H4 (cell line): ENCODE results near the gene BCL11B. TPM values are rescaled to one million over a fixed set of nuclear protein-coding genes. Genes with fewer than 3 reads are reported as not detected.
A peak's percentile ranks its signal among the peaks of the same experiment; 100 is the strongest.

Source experiments
- DNase-seq: peaks from one replicate; pipeline ENCODE4 v3.0.0-alpha.2; 2015; ENCODE audit warnings: low spot score
- total RNA-seq: library from RNA; depleted of rRNA; stranded (reverse); fragments of >200 nt; shearing (Covaris generic); gene quantifications from 2 replicates; pipeline ENCODE4 v1.2.3, GENCODE V29; 2014

Gene BCL11B
- total RNA-seq, 1 experiment from 2014 or later = 1.4 TPM

DNA sequence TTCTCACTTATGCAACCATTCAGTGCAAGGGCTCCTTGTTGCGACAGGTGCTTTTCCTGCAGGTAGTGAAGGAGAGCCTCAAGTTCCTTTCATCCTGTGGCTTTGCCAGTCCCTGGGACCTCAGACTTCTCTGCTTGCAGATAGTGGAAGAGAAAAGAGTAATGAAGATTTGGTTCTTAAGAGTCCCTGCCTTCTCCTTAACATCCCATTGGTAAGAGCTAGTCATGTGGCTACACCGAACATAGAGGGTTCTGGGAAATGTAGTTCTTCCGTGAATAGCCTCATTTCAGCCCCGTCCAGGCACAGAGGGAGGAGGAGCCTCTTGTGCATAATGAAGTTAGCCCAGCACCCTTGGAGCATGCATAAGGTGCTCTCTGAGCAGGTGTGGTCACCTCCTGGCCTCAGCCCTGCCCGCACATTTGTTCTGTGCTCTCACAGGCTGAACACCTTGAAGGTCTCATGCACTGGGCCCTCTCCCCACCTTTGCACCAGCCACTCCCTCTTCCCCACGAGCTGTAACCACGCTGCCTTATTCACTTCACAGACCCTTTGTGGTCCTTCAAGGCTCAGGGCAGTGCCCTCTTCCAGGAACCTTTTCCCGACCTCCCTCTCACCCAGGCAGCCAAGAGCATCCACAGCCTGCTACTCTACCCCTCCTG lies 134.0 kb downstream of the BCL11B start:
- DNase-seq = no peak

DNA sequence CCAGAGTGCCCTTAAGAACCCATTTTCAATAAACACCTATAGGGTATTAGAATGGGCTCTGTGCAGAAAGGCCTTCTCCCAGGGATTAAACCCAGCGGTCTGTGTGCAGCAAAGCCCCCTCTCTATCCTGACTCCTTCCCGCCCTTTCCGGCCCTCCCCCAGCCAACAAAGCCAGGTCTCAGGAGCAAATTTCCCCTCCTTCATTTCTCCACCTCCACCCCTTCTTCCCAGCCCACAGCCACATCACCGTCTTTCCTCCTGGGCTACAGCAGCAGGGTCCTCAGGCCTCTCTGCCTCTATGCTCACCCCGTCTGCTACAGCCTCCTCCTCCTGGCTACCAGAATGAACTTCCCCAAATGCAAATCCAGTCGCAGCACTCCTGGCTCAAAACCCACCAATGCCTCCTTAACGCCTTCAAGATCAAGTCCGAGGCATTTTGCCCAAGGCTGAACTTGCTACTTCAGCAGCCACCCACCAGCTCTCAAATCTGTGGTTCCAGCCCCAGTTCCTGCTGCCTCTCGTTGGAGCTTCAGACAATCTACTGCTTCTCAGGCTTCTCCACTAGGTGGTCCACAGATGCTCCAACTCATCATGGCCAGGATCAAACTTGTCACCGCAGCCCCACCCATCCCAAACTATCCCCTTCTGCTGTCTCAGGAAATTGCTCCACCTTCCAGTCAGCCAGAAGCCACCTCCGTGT lies 134.8 kb downstream of the BCL11B start:
- DNase-seq = no peak

DNA sequence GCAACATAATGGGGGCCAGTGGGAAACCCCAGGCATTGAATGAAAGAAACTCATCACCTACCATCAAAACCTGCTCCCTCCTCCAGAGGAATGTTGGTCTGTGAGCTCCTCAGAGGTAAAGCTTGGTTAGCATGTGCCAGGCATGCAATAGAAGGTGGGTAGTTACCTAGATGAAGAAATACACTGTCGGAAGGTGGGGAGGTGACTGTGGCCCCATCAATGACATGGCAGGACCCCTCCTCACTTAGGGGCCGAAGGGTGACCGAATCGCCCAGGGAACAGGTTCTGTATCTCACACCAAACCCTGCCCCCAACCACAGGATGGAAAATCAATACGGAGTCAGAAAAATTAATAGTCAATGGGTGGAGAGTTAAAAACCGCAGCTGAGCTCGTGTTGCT lies 135.6 kb downstream of the BCL11B start:
- DNase-seq = no peak

DNA sequence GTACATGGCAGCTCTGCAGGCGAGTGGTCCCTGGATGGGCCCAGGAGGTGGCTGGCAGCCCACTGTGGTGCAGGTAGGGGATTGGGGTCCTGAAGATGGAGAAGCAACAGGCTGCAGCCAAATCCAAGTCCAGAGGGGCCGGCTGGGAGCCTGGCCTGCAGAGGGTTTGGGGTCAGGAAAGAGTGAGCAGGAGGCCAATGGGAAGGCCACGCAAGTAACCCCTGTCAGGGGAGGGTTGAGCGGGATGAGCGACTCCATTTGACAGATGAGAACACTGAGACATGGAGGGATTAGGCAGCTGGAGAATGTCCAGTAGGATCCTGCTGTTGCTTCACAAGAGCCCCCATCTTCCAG lies 136.0 kb downstream of the BCL11B start:
- DNase-seq = no peak

DNA sequence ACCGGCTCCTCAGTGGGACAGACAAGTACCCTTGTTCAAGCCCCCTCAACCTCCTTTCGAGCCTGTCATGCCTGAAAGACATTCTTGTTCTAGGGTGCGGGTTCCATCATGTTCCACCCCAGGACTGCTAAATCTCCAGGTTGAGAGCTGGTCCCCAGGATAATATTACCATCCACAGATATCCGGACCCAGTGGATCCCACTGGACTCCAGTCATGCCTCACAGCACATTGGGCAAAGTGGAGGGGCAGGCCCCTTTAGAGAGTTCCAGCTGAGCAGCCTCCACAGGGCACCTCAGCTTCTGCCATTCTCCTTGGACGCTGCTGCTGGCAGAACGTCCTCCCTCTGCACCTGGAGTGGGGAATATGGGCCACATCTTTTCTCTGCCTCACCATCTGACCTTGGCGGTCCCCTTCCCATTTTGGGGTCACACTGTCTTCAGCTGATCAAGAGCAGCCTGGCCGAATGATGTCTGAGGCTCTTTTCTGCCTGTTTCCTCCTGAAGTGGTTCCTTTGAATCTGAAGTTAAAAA lies 137.4 kb downstream of the BCL11B start:
- DNase-seq = no peak

DNA sequence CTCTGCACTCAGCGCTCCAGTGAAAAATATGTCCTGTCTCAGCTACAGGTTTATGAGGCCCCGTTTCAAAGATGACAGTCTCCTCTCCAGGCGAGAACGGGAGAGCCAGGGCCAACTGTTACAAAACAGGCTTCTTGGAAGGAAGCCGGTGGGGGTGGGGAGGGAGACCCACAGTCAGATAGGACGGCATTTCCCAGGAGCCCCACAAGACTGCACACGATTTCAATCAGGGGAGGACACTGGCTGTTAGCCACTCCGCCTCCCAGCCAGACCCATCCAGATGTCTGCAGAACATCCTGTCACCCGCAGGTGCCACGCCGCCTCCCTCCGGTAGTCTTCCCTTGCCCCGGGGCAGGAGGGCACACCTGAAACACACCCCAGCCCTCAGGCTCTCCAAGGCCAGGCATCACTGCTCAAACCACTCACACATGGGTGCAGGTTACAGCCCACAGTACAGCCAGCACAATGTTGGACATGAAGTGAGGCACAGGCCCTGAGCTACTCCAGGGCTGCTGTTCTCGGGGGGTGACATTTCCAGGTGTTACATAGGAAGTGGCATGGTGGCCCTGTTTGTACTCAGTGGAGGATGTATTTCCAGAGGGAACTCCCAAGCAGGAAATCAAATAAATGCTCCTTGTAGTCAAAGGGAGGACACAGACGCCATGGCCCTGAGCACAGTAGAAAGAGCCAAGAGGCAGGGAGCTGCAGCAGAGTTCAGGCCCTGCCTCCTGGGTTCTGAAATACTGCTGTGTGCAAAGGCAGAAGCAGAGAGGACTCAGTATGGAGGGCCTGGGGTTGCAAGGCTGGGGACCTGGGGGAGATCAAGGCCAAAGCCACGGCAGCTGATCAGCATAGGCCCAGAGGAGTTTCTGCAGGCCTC lies 138.1 kb downstream of the BCL11B start:
- DNase-seq = no peak

DNA sequence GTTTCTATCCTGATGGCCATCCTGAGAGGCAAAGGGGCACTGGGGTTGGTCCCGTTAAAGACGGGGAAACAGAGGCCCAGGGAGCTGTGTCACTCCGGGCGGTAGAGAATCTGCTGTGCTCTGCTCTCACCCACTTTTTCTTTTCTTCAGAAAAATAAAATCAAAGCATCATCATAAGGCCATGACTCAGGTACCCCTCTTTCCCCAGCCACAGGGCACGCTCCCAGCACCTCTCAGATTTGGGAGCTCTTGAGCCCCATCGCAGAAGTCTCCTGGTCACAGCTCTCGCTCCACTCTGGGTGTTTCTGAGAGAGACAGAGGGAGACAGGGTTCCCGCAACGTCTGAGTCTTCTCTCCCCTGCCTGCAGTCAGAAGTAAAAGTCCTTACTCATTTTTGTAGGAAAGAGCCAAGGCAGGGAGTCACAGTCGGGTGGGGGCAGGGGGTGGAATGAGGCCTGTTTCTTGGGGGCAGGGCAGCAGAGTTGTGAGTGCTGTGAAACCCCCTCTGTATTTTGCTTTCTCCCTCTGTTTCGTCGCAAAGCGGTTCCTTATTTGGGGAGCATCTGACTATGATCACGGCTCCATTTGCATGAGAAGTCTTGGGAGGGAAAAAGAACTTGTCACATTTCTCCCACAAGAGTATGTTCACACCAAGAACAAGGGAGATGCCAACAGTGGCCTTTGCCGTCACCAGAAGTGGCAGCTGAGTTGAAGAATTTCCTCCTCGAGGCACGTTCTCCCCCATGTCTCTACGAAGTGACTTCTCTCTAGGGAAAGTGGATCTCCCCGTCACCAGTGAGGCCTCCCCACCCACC lies 139.0 kb downstream of the BCL11B start:
- no peak for DNase-seq

DNA sequence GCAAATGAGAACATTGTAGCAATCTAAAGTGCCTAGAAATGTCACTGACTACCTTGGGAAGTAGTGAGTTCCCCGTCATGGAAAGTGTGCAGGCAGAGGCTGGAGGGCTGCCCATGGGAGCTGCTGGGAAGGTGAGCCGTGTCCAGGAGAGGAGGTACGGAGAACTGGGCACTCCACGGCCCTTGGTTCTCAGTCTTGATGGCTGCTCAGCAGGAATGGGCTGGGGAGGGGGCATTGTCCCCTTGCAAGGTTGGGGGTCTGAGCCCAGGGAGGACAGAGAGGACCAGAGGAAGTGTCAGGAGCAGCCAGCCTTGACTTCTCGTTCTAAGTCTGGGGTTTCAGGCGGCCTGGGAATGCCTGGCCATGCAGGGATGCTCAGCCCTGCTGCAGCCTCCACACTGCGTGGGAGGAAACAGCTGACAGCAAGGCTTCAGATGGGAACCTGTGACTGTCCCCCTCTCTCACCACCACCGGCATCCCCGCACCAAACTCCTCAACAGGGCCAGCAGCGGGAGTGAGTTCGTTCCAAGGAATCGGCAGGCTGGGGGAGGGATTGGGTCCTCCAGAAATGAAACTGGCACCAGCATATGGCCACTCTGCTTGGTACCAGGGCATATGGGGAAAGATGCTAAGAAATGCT lies 140.2 kb downstream of the BCL11B start:
- DNase-seq = no peak

DNA sequence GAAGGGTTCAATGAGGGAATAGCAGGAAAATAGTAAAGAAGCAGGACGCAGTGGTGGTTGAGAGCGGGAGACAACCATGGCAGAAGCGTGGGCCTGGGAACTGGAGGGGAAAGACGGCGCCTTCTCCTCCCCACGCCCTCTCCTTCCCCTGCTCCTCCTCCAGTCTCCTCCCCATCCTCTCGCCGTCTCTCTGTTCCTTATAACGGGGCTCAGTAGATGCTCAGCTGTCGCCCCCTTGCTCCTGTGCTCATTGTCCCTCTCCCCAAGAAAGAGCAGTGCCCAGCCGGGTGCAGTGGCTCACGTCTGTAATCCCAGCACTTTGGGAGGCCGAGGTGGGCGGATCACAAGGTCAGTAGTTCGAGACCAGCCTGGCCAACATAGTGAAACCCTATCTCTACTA lies 142.0 kb downstream of the BCL11B start:
- DNase-seq = no peak

DNA sequence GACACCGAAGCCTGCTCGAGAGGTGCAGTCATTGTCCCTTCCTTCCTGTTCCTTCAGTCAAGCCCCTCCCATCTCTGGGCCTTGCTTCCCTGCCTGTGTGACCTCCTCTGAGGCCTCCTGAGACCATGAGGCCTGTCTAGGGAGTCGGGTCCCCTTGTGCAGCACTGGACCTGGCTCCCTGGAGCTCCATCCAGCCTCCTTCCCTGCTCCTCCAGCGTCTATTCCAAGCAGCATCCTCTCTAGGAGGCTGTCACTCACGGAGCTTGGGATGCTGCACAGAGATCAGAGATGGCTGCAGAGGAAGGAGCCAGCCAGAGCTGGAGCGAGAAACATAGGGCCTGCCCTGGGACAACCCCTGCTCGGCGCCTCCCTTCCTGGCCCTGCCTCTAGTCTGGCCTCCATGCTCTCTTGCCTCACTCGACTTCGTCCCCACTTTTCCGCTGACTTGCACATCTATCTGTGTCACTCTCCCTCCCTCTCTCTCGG lies 142.7 kb downstream of the BCL11B start:
- DNase-seq = no peak

DNA sequence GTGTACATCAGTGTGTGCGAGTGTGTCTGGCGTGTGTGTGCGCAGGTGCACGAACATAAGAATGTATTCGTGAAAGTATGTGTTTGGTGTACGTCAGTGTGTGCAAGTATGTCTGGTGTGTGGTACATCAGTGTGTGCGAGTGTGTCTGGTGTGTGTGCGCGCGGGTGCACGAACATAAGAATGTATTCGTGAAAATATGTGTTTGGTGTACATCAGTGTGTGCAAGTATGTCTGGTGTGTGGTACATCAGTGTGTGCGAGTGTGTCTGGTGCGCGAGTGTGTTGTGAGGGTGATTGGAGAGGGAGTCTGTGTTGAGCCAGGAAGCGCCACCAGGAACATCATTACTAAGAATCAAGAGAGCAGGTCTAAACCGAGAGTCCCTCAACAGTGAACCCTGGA lies 143.8 kb downstream of the BCL11B start:
- DNase-seq = no peak

DNA sequence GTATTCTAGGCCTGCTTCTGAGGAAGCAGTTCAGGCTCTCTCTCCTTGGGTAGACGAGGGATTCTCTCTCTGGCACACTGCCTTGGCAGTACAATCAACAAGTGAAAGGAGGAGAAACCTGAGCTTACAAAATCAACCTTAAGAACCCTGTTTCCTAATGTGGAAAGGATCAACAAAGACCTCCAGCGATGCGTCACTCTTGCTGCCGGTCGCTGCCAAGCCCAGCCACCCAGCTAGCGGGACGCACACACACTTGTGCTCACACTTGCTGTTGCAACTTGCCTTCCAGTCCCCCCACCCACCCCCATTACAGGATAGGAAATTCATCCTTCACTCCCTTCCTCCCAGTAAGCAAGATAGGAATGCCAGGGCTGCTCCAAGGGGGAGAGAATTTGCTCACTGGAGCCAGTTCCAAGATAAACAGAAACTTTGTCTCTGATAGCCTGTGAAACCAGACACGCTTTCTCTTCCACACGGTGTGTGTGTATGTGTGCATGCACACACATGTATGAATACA lies 144.3 kb downstream of the BCL11B start:
- peak; percentile 85 for DNase-seq

DNA sequence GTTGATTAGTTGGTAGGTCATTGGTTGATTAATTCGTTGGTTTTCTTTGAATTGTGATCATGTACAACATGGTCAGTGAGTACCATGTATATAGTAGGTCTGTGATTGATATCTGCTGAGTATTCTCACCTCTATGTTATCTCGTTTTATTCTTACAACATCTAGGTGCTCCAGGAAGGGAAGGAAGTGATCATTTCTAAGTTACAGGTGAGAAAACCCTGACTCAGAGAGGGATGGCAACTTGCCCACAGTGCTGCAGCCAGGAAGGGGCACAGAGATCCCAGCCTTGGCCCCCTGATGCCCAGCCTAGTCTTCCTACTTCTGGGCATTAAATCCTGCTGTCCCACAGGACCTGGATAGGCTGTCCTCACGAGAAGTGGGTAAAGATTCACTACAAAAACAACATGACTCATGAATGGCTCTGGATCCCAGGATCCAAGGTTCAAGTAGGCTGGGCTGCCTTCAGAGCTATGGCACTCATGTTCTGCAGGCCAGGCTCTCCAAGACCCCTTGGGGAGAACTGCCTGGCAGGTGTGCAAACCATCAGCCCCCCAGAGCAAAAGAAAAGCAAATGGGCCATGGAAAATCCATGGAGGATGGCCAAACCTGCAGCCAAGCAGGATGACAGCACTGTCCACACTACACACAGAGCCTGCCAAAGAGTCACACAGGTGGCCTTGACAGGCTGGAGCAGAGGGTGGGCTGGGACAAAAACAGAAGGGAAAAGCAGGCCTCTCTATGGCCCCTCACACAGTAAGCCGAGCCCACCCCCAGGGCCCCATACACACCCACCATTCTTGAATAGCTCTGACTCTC lies 146.2 kb downstream of the BCL11B start:
- DNase-seq = no peak

DNA sequence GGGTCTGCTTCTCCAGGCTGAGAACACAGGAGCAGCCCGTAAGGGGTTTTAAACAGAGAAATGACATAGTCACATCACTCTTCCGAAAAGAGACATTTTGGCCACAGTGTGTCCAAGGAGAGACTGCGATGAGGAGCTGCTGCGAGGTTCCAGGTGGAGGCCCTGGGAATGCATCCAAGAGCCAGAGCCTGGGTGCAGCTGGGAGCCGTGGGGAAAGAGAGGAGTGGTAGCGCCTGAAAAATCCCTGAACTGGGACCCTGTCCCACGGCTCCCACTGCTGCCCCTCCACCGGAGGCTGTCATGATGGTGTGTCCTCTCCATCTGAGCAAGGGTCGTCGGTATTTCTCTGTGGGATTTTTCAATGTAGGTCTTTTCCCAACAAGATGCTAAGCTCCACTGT lies 146.9 kb downstream of the BCL11B start:
- no peak for DNase-seq

DNA sequence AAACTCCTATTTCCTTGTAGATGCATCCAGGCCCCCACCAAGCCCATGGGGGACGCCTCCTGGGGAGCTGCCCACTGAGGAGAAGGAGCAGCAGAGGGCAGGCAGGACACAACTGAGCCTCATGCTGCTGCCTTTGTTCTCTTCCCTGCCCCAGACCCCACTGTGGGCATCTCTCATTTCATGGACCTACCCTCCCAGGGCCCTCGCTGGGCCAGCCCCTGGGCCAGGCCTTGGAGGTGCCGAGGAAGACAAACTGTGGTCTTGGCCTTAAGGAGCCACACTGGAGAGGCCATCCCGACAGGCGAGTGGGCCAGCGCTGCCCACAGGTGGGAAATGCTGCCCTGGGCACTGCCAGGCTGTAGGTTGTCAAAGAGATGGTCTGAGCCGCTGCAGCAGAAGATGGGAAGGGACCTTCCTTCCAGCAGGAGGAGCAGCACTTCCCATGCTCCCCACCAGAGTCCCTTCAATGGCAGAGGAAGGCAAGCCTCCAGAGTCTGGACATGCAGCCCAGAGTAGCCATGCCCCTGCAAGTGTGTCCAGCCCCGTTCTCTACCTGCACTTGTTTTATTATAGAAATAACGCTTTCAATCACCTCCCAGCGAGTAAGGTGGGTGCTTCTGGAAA lies 147.4 kb downstream of the BCL11B start:
- no peak for DNase-seq

DNA sequence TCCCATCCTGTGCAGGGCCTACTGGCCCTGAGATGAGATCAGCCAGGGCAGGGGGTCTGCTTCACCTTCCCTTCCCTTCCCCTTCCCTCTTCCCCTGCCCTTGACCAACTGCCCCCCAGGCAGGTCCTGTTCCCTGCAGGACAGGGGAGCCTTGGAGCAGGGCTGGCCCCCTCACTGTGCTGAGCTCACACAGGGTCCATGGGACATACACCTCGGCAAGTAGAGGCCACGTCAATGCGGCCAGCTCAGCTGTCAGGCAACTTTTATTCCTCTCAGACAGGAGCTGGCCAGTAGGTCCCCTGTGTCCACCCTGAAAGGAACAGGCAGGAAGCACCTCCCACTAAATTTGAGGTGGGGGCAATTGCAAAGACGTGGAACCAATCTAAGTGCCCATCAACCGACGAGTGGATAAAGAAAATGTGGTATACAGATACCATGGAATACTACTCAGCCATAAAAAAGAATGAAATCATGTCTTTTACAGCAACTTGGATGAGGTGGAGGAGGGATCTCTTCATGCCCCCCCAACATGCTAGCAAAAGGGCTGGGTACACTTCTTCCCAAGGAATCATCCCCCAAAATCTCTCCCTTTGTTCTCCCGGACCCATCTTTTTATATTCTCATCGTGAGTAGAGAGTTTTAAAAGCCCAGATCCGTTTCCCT lies 148.7 kb downstream of the BCL11B start:
- DNase-seq = no peak

DNA sequence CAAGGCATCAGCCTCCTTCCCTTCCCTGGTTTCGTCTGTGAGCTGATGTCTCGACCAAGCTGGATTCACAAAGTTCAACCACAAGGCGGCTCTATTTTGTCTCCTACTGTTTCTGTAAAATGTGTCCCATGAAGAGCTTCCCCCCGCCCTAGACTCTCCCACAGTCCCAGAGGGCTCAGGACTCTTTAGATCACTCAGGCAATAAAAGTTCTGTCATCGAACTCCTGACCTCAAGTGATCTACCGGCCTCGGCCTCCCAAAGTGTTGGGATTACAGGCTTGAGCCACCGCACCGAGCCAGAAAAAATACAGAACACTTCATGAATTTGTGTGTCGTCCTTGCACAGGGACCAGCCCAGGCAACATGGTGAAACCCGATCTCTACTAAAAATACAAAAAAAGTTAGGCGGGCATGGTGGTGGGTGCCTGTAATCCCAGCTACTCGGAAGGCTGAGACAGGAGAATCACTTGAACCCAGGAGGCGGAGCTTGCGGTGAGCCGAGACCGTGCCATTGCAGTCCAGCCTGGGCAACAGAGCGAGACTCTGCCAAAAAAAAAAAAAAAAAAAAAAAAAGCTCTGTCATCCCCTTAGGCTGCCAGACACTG lies 149.4 kb downstream of the BCL11B start:
- DNase-seq = no peak

DNA sequence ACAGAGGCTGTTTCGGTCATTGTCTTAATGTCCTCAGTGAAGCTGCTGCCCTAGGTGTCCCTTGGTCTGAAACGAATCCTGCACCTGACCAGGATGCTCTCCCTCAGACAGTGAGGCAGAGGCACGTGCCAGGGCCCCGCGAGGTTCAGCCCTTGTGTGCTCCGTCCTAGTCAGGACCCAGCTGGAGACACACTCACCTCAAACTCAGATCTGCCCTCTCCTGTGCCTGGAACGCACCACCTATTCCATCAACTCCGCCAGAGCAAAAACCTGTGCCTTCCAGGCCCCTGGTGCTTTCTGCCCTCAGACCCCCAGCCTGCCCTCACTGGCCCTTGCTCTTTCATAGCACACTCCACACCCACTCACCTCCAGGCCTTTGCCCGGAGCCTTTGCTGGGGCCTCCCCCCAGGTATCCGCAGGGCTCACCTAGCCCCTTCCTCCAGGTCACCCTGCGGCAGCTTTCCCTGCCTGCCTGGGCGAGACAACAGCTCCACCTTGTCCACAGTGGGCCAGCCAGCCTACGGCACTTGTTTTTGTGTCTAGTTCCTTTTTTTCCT lies 150.6 kb downstream of the BCL11B start:
- DNase-seq = no peak
